ENCODE data around the gene FOXI3. TPM values are rescaled to one million over a fixed set of nuclear protein-coding genes. Genes with fewer than 3 reads are reported as not detected.

FOXI3 gene
- total RNA-seq, 2 experiments from 2014 or later = not detected

GRCh38 chr2:88493481-88493880, 41.0 kb upstream of the FOXI3 start:
- ChIA-PET CTCF (no interaction called here), POLR2A (no interaction called here)
- no peaks in the 10 kb centered on the region for H3K36me3 Mint-ChIP-seq (ENCODE audit: low read depth)
- no peak overlapping the region for H3K27ac ChIP-seq (ENCODE audit: low read depth in 1 of 2, low read length in 2 of 2)
- H3K4me3 Mint-ChIP-seq = no peak overlapping the region
- no peak for ATAC-seq (ENCODE audit: poor library complexity)
- H3K4me1 Mint-ChIP-seq (ENCODE audit: low read depth) = no peaks in the 10 kb centered on the region
- H3K27me3 ChIP-seq (ENCODE audit: control insufficient read depth in 1 of 2, insufficient read depth in 2 of 2, low read length in 2 of 2) = peaks cover 4 to 12% of the 10 kb centered on the region in 2 experiments
- H3K9me3 Mint-ChIP-seq = no peaks in the 10 kb centered on the region
- no peak overlapping the region for H3K27ac Mint-ChIP-seq
- H3K4me1 ChIP-seq (ENCODE audit: insufficient read depth, low read length) = no peaks in the 10 kb centered on the region
- no peak for DNase-seq
- no peak for TF ChIP-seq CTCF (IDR thresholded peaks at IDR 0.05)
- H3K9me3 ChIP-seq (ENCODE audit: control insufficient read depth in 1 of 2, insufficient read depth in 1 of 2, low read length in 2 of 2) = no peaks in the 10 kb centered on the region
- no peak overlapping the region for H3K4me3 ChIP-seq (ENCODE audit: low read length)
- intact Hi-C loops (cut with DNase I, micrococcal nuclease) = no loop called here
- H3K27me3 Mint-ChIP-seq = peaks cover 23% of the 10 kb centered on the region
- no peaks in the 10 kb centered on the region for H3K36me3 ChIP-seq (ENCODE audit: insufficient read depth, low read length)

- Mint-ChIP-seq H3K4me3 (no peak overlapping the region), H3K4me1 (ENCODE audit: low read depth) (no peaks in the 10 kb centered on the region), H3K27me3 (peaks cover 23% of the 10 kb centered on the region), H3K9me3 (no peaks in the 10 kb centered on the region), H3K36me3 (ENCODE audit: low read depth) (no peaks in the 10 kb centered on the region), H3K27ac (no peak overlapping the region)
- ChIA-PET CTCF (no interaction called here), POLR2A (no interaction called here)
- ATAC-seq (ENCODE audit: poor library complexity) (no peak), DNase-seq (no peak)
- Histone ChIP-seq H3K4me1 (ENCODE audit: insufficient read depth, low read length) (no peaks in the 10 kb centered on the region), H3K36me3 (ENCODE audit: insufficient read depth, low read length) (no peaks in the 10 kb centered on the region), H3K27ac (ENCODE audit: low read depth in 1 of 2, low read length in 2 of 2) (no peak overlapping the region), H3K4me3 (ENCODE audit: low read length) (no peak overlapping the region), H3K27me3 (ENCODE audit: control insufficient read depth in 1 of 2, insufficient read depth in 2 of 2, low read length in 2 of 2) (peaks cover 4 to 12% of the 10 kb centered on the region in 2 experiments), H3K9me3 (ENCODE audit: control insufficient read depth in 1 of 2, insufficient read depth in 1 of 2, low read length in 2 of 2) (no peaks in the 10 kb centered on the region)
- intact Hi-C loops (cut with DNase I, micrococcal nuclease) = no loop called here
- TF ChIP-seq CTCF (IDR thresholded peaks at IDR 0.05) = no peak
These were observed 39.5 kb upstream of the FOXI3 start for GRCh38 chr2:88492002-88492401.

- TF ChIP-seq CTCF (IDR thresholded peaks at IDR 0.05) = no peak
- Histone ChIP-seq H3K27ac (ENCODE audit: low read depth in 1 of 2, low read length in 2 of 2) (no peak overlapping the region), H3K27me3 (ENCODE audit: control insufficient read depth in 1 of 2, insufficient read depth in 2 of 2, low read length in 2 of 2) (peaks cover 2 to 4% of the 10 kb centered on the region in 2 experiments), H3K4me1 (ENCODE audit: insufficient read depth, low read length) (no peaks in the 10 kb centered on the region), H3K36me3 (ENCODE audit: insufficient read depth, low read length) (no peaks in the 10 kb centered on the region), H3K4me3 (ENCODE audit: low read length) (no peak overlapping the region), H3K9me3 (ENCODE audit: control insufficient read depth in 1 of 2, insufficient read depth in 1 of 2, low read length in 2 of 2) (no peaks in the 10 kb centered on the region)
- ChIA-PET POLR2A (no interaction called here), CTCF (no interaction called here)
- no peaks in the 10 kb centered on the region for H3K36me3 Mint-ChIP-seq (ENCODE audit: low read depth)
- no peaks in the 10 kb centered on the region for H3K4me1 Mint-ChIP-seq (ENCODE audit: low read depth)
- DNase-seq (no peak), ATAC-seq (ENCODE audit: poor library complexity) (no peak)
- no peak overlapping the region for H3K4me3 Mint-ChIP-seq
- intact Hi-C loops (cut with DNase I, micrococcal nuclease) = no loop called here
- no peak overlapping the region for H3K27ac Mint-ChIP-seq
- no peaks in the 10 kb centered on the region for H3K9me3 Mint-ChIP-seq
- H3K27me3 Mint-ChIP-seq = peaks cover 20% of the 10 kb centered on the region
These were observed 36.7 kb upstream of the FOXI3 start for GRCh38 chr2:88489181-88489580.
